Breast epithelium (tissue), 3 donors: Measurements from ENCODE around the gene HMGXB4.

Experiments used
- CTCF ChIP-seq, 3 donors: fragments of 450-650 bp; IDR thresholded peaks; one replicate each; pipeline ENCODE4 v1.5.1; 2016 to 2017; ENCODE audit warnings: antibody characterized with exemption in 3 of 3, mild to moderate bottlenecking in 3 of 3, moderate library complexity in 3 of 3
- POLR2A ChIP-seq: fragments of 450-650 bp; IDR thresholded peaks from one replicate; pipeline ENCODE4 v1.6.1; 2016; ENCODE audit warnings: antibody characterized with exemption, mild to moderate bottlenecking, moderate library complexity
- POLR2AphosphoS5 ChIP-seq, 3 donors: sonication (generic); formaldehyde crosslinking; IDR thresholded peaks; one replicate each; pipeline ENCODE4 v1.6.1; 2017; ENCODE audit warnings: antibody characterized with exemption in 3 of 3

- TF ChIP-seq POLR2A (no peak), POLR2AphosphoS5 (IDR thresholded peaks at IDR 0.05) (no peak), CTCF (IDR thresholded peaks at IDR 0.05) (no peak)
Measured at GRCh38 chr22:35308480-35309021, 51.3 kb downstream of the HMGXB4 start.
